ENCODE data around the gene PRDM11.

The PRDM11 gene

DNA sequence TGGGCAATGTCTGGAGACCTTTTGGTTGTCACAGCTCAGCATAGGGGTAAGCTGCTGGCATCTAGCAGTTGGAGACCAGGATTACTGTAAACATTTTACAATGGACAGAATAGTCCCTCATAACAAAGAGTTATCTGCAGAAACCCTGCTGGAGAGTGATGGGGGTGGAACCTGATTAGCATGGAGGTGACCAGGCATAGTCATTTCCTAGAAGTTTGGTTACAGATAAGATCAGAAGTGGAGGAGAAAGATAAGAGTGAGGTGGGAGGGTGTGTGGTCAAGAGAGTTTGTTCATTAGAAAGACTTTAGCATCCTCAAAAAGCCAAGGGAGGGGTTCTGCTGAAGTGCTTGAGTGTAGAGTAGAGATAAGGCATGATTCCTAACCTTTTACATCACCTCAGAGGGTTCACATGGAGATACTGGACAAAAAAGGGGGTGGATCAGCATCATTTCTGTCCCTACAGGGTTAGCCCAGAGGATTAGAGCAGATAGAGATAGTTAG lies 38.8 kb downstream of the PRDM11 start:
- Histone ChIP-seq H3K36me3 (ENCODE audit: control insufficient read depth, insufficient read depth, low read length) (no peaks in the 10 kb centered on the region), H3K4me1 (no peaks in the 10 kb centered on the region), H3K27me3 (ENCODE audit: control insufficient read depth, insufficient read depth, low read length) (no peaks in the 10 kb centered on the region), H3K27ac (no peak overlapping the region), H3K9ac (no peak overlapping the region), H3K4me2 (ENCODE audit: low read length) (no peak overlapping the region), H2AFZ (no peak overlapping the region), H3K79me2 (no peaks in the 10 kb centered on the region), H3K9me3 (ENCODE audit: control insufficient read depth, low read length) (no peaks in the 10 kb centered on the region), H3K4me3 (ENCODE audit: low read depth, low read length) (no peak overlapping the region)
- TF ChIP-seq, protein P1, sequence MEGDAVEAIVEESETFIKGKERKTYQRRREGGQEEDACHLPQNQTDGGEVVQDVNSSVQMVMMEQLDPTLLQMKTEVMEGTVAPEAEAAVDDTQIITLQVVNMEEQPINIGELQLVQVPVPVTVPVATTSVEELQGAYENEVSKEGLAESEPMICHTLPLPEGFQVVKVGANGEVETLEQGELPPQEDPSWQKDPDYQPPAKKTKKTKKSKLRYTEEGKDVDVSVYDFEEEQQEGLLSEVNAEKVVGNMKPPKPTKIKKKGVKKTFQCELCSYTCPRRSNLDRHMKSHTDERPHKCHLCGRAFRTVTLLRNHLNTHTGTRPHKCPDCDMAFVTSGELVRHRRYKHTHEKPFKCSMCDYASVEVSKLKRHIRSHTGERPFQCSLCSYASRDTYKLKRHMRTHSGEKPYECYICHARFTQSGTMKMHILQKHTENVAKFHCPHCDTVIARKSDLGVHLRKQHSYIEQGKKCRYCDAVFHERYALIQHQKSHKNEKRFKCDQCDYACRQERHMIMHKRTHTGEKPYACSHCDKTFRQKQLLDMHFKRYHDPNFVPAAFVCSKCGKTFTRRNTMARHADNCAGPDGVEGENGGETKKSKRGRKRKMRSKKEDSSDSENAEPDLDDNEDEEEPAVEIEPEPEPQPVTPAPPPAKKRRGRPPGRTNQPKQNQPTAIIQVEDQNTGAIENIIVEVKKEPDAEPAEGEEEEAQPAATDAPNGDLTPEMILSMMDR (IDR thresholded peaks at IDR 0.05), result no peak

DNA sequence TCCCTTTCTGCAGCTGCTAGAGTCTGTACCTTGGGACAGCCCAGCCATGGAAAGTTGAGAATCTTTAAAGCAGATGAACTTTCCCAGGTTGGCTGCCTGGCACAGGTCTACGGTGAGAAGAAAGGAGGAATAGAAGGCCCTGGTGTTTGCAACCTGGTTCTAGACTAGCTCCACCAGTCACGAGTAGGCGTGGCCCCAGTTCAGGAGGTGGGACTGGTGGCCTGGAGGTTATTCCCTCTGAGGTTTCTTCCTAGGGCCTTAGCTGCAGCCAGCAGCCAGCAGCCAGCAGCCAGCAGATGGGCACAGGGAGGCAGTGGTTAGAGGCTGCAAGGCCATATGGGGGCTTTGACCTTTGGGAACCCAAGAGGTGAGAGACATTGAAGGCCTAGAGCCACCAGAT lies 40.9 kb downstream of the PRDM11 start:
- Histone ChIP-seq H3K27ac (no peak overlapping the region), H3K4me1 (no peaks in the 10 kb centered on the region), H3K79me2 (no peaks in the 10 kb centered on the region), H3K36me3 (ENCODE audit: control insufficient read depth, insufficient read depth, low read length) (no peaks in the 10 kb centered on the region), H3K9ac (no peak overlapping the region), H3K4me2 (ENCODE audit: low read length) (no peak overlapping the region), H3K9me3 (ENCODE audit: control insufficient read depth, low read length) (no peaks in the 10 kb centered on the region), H3K4me3 (ENCODE audit: low read depth, low read length) (no peak overlapping the region), H3K27me3 (ENCODE audit: control insufficient read depth, insufficient read depth, low read length) (no peaks in the 10 kb centered on the region), H2AFZ (no peak overlapping the region)
- TF ChIP-seq, protein P1 (IDR thresholded peaks at IDR 0.05), result no peak

DNA sequence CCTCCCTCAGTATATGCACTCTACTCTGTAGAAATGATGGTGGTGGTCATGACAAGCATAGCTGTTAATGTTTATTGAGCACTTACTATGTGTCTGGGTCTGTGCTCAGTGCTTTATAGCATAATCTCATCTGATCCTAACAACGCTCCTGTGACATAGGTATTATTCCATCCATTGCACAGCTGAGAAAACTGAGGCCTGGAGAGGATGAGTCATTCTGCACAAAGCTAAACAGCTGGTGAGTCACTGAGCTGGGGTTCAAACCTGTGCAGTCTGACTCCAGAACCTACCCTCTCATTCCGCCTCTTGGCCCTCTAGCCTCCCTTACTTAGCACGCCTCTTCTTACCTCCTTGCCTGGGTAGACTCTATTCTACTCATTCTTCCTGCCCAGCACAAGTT lies 41.7 kb downstream of the PRDM11 start:
- H3K9ac ChIP-seq, result no peak overlapping the region
- no peak overlapping the region for H3K4me2 ChIP-seq (ENCODE audit: low read length)
- no peaks in the 10 kb centered on the region for H3K36me3 ChIP-seq (ENCODE audit: control insufficient read depth, insufficient read depth, low read length)
- H3K79me2 ChIP-seq, result no peaks in the 10 kb centered on the region
- TF ChIP-seq, protein P1 (IDR thresholded peaks at IDR 0.05), result no peak
- H3K4me3 ChIP-seq (ENCODE audit: low read depth, low read length), result no peak overlapping the region
- H3K27me3 ChIP-seq (ENCODE audit: control insufficient read depth, insufficient read depth, low read length), result no peaks in the 10 kb centered on the region
- H3K9me3 ChIP-seq (ENCODE audit: control insufficient read depth, low read length), result no peaks in the 10 kb centered on the region
- no peak overlapping the region for H2AFZ ChIP-seq
- no peak overlapping the region for H3K27ac ChIP-seq
- H3K4me1 ChIP-seq, result no peaks in the 10 kb centered on the region

DNA sequence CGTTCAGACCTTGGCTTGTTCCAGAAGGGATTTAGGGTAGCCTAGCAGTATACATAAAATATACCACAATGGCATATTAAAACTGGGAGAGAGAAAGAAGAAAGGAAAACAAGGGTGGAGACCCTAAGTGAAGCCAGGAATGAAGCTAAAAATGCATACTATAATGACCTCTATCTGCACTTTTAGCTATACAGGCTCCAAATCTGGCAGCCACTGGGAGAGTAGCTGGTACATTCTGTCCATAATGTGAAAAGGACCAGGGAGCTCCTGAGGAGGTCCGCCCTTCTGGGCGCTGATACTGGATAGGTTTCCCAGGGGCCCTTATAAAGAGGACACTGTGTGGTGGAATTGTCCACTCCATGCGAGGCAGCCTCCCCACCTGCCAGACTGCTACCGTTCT lies 42.8 kb downstream of the PRDM11 start:
- Histone ChIP-seq H3K9ac (no peak overlapping the region), H3K4me2 (ENCODE audit: low read length) (no peak overlapping the region), H3K27ac (no peak overlapping the region), H3K36me3 (ENCODE audit: control insufficient read depth, insufficient read depth, low read length) (no peaks in the 10 kb centered on the region), H3K9me3 (ENCODE audit: control insufficient read depth, low read length) (no peaks in the 10 kb centered on the region), H2AFZ (no peak overlapping the region), H3K27me3 (ENCODE audit: control insufficient read depth, insufficient read depth, low read length) (no peaks in the 10 kb centered on the region), H3K79me2 (no peaks in the 10 kb centered on the region), H3K4me3 (ENCODE audit: low read depth, low read length) (no peak overlapping the region), H3K4me1 (no peaks in the 10 kb centered on the region)
- TF ChIP-seq, protein P1 (IDR thresholded peaks at IDR 0.05), result no peak

DNA sequence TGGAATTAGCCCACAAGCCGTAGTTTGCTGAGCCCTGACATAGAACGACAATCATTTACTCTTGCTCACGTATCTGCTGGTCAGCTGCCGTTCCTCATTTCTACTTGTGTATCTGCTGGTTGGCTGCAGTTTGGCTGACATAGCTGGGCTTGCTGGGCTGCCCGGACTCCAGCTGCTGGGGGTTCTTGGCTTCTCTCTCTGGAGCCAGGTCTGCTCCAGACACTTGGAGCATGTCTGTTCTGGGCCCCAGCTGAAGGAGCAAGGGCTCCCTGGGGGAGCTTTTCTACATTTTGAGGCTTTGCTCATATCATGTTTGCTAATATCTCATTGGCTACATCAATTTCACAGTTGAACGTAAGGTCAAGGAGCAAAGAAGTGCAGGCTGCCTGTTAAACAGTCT lies 47.3 kb downstream of the PRDM11 start:
- Histone ChIP-seq H3K27me3 (ENCODE audit: control insufficient read depth, insufficient read depth, low read length) (no peaks in the 10 kb centered on the region), H3K9ac (no peak overlapping the region), H3K27ac (no peak overlapping the region), H3K36me3 (ENCODE audit: control insufficient read depth, insufficient read depth, low read length) (no peaks in the 10 kb centered on the region), H3K4me1 (no peaks in the 10 kb centered on the region), H3K4me2 (ENCODE audit: low read length) (no peak overlapping the region), H3K9me3 (ENCODE audit: control insufficient read depth, low read length) (no peaks in the 10 kb centered on the region), H3K4me3 (ENCODE audit: low read depth, low read length) (no peak overlapping the region), H3K79me2 (no peaks in the 10 kb centered on the region), H2AFZ (no peak overlapping the region)
- TF ChIP-seq, protein P1 (IDR thresholded peaks at IDR 0.05), result no peak

Measured in parathyroid adenoma (tissue), 2 donors.